ENCODE results near the gene PRKCE. TPM values are rescaled to one million over a fixed set of nuclear protein-coding genes. Genes with fewer than 3 reads are reported as not detected.

The PRKCE gene
- total and polyA plus RNA-seq, 2 experiments from 2014 or later = 13.2 to 19.2 TPM

DNA sequence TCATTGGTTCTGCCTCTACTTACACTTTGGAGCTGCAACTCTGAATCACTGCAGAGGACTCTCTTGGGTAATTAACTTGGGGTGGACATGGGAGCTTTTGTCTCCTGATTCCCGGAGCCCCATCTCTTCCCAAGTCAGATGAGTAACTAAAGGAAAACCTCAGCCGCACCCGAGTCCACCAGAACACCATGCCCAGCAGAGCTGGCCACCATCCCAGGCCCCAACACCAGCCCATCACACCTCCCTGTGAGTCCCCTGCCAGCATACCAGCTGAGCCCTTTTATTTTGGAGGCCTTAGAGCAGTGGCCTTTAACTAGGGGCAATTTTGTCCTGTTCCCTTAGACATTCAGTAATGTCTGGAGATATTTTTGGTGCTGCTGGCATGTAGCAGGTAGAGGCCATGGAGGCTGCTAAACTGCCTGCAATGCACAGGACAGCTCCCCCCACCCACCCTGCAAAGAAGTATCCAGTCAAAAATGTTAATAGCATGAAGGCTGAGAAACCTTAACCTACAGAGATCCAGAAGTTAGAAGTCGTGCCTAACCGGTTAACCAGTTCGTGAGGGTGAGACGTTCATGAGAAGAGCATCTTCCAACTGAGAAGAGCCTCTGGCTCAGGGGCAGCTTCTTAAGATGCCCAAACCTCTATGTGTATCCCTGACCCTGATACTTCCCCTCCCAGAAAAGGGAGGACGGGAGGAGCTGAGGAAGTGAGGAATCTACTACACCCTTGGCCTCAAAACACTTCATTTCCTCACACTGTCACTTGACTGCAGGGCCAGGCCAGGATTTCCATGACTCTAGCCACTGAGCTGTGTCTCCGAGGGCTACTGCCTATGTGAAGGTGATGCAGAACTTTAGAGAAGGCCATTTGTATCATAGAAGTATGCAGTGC lies 505.8 kb downstream of the PRKCE start:
- Histone ChIP-seq H3K27ac (no peak overlapping the region), H3K27me3 (no peaks in the 10 kb centered on the region), H3K4me1 (ENCODE audit: low read depth) (peaks cover 11% of the 10 kb centered on the region), H3K9me3 (ENCODE audit: low read depth) (no peaks in the 10 kb centered on the region), H3K36me3 (no peaks in the 10 kb centered on the region), H3K4me3 (no peak overlapping the region)
- DNase-seq (ENCODE audit: low read depth in 1 of 2, low spot score in 1 of 2) = peak in 1 of 2 donors; percentile 45
- no peak for TF ChIP-seq CTCF (IDR thresholded peaks at IDR 0.05; ENCODE audit: low read depth, low read length)

DNA sequence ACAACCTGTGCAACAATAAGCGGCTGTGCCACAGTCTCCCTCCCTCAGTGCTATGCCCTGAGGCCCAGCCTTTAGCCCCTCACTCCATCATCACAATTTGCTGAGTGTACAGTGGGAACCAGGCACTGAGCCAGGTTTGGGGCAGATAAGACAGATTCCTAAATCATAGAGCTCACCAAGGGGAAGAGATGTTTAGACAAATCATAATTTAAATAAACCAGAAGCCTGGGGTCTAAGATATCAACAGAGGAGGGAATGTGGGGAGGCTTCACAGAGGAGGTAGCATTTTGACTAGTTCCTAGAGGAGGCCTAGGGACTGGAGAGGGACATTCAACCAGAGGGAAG lies 506.5 kb downstream of the PRKCE start:
- DNase-seq (ENCODE audit: low read depth in 1 of 2, low spot score in 1 of 2) = peak in 1 of 2 donors; percentile 65
- Histone ChIP-seq H3K9me3 (ENCODE audit: low read depth) (no peaks in the 10 kb centered on the region), H3K27me3 (no peaks in the 10 kb centered on the region), H3K36me3 (no peaks in the 10 kb centered on the region), H3K4me3 (no peak overlapping the region), H3K4me1 (ENCODE audit: low read depth) (peaks cover 11% of the 10 kb centered on the region), H3K27ac (no peak overlapping the region)
- TF ChIP-seq CTCF (IDR thresholded peaks at IDR 0.05; ENCODE audit: low read depth, low read length) = no peak

DNA sequence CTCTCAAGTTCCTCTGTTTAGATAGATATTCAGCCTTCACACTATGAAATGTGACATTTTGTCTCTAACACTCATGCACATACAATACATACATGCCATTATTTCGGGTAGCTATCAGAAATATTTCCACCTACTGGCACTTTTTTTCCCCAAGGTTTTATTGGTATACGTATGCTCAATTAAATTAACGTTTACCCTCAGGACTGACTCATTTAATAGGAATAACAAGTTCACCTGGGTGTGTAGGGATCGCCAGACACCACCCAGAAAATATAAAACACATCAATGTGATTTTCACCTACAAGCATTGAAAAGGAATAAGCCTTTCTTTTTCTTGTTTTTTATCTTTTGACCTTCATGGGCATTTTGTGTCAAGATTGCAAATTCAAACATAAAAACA lies 507.2 kb downstream of the PRKCE start:
- Histone ChIP-seq H3K9me3 (ENCODE audit: low read depth) (no peaks in the 10 kb centered on the region), H3K4me1 (ENCODE audit: low read depth) (peaks cover 11% of the 10 kb centered on the region), H3K4me3 (no peak overlapping the region), H3K36me3 (no peaks in the 10 kb centered on the region), H3K27me3 (no peaks in the 10 kb centered on the region), H3K27ac (no peak overlapping the region)
- no peak for DNase-seq (ENCODE audit: low read depth in 1 of 2, low spot score in 1 of 2)
- no peak for TF ChIP-seq CTCF (IDR thresholded peaks at IDR 0.05; ENCODE audit: low read depth, low read length)

- DNase-seq (ENCODE audit: low read depth in 1 of 2, low spot score in 1 of 2) = peak in 1 of 2 donors; percentile 38
- H3K27me3 ChIP-seq = no peaks in the 10 kb centered on the region
- no peak for TF ChIP-seq CTCF (IDR thresholded peaks at IDR 0.05; ENCODE audit: low read depth, low read length)
- no peak overlapping the region for H3K4me3 ChIP-seq
- H3K9me3 ChIP-seq (ENCODE audit: low read depth) = no peaks in the 10 kb centered on the region
- H3K36me3 ChIP-seq = no peaks in the 10 kb centered on the region
- no peak overlapping the region for H3K27ac ChIP-seq
- H3K4me1 ChIP-seq (ENCODE audit: low read depth) = peaks cover 11% of the 10 kb centered on the region
Observed at GRCh38 chr2:46160326-46160725, 508.9 kb downstream of the PRKCE start.

DNA sequence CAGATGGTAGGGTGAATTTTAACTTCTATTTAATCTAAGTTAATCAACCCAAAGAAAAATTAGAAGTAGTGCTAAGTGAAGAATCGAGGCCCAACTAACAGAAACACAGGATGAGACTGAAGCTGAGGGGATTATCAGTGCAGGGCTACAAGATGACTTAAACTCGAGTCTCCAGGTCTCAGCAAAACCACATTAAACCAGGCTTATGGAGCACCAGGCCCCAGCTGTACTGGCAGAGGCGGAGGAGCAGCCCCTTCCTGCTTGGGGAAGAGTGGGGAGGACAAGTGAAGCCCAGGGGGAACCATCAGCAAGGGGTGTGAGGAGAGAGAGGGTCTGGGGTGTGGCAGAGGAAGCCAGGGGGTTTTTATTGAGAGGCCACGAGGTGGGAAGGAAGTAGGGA lies 509.8 kb downstream of the PRKCE start:
- no peak for DNase-seq (ENCODE audit: low read depth in 1 of 2, low spot score in 1 of 2)
- H3K9me3 ChIP-seq (ENCODE audit: low read depth) = no peaks in the 10 kb centered on the region
- no peaks in the 10 kb centered on the region for H3K36me3 ChIP-seq
- H3K27ac ChIP-seq = no peak overlapping the region
- TF ChIP-seq CTCF (IDR thresholded peaks at IDR 0.05; ENCODE audit: low read depth, low read length) = no peak
- H3K27me3 ChIP-seq = no peaks in the 10 kb centered on the region
- peaks cover 11% of the 10 kb centered on the region for H3K4me1 ChIP-seq (ENCODE audit: low read depth)
- no peak overlapping the region for H3K4me3 ChIP-seq
